ENCODE results near the gene PAK1IP1. TPM values are rescaled to one million over a fixed set of nuclear protein-coding genes. Genes with fewer than 3 reads are reported as not detected.

The PAK1IP1 gene
- total RNA-seq, 1 donor from 2014 or later: 21.9 TPM

DNA sequence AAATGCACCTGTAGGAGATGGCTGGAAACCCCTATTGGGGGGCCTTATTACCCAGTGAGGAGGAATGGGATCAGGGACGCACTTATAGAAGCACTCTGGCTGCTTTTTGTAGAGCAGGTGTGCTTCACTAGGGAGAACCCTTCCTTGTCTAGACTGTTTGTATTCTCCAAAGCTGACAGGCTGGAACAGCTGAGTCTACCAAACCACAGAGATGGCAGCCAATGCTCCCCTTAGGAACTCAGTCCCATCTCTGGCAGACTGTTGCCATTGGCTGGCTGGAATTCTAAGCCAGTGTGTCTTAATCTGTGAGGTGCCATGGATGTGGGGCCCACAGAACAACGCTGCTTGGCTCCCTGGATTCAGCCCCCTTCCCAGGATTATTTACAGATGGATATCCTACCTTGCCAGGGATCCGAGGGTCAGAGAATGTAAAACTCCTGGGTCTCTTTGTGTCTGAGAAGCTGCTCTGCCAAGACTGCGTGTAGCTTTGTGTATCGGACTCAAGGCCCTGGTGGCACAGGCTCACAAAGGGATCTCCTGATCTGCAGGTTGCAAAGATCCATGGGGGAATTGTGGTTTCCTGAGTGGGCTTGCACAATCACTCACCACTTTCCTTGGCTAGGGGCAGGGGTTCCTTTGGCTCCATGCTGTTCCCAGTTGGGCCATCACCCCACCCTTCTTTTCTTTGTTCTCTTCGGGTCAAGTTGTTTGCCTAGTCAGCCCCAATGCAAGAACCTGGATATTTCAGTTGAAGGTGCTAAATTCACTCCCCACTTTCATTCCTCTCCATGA, 26.4 kb upstream of the PAK1IP1 start:
- Histone ChIP-seq H3K36me3 (ENCODE audit: insufficient read depth, low read length) (no peaks in the 10 kb centered on the region), H3K4me1 (ENCODE audit: insufficient read depth, low read length) (no peaks in the 10 kb centered on the region), H3K9ac (ENCODE audit: low read length) (no peak overlapping the region), H3K27ac (ENCODE audit: low read depth, low read length) (no peak overlapping the region), H3K4me2 (ENCODE audit: low read length) (no peak overlapping the region), H3K27me3 (ENCODE audit: insufficient read depth, low read length) (no peaks in the 10 kb centered on the region), H2AFZ (ENCODE audit: low read depth, low read length) (no peak overlapping the region), H3K79me2 (ENCODE audit: insufficient read depth, low read length) (no peaks in the 10 kb centered on the region), H3K4me3 (ENCODE audit: insufficient read depth, low read depth, low read length) (no peak overlapping the region), H3K9me3 (ENCODE audit: insufficient read depth, low read depth, low read length) (no peaks in the 10 kb centered on the region), H4K20me1 (ENCODE audit: insufficient read depth, low read length) (no peaks in the 10 kb centered on the region)
- H3K27me3 Mint-ChIP-seq (ENCODE audit: low read depth, unreplicated experiment): peaks cover 2% of the 10 kb centered on the region
- DNase-seq (ENCODE audit: low read depth) (no peak), FAIRE-seq (no peak)
- H3K9me3 Mint-ChIP-seq (ENCODE audit: unreplicated experiment): peaks cover 4% of the 10 kb centered on the region
- H3K36me3 Mint-ChIP-seq (ENCODE audit: low read depth, unreplicated experiment): no peaks in the 10 kb centered on the region
- no peak for TF ChIP-seq EZH2 (IDR thresholded peaks at IDR 0.05; ENCODE audit: insufficient read depth, low read length)
- TF ChIP-seq, protein P1, sequence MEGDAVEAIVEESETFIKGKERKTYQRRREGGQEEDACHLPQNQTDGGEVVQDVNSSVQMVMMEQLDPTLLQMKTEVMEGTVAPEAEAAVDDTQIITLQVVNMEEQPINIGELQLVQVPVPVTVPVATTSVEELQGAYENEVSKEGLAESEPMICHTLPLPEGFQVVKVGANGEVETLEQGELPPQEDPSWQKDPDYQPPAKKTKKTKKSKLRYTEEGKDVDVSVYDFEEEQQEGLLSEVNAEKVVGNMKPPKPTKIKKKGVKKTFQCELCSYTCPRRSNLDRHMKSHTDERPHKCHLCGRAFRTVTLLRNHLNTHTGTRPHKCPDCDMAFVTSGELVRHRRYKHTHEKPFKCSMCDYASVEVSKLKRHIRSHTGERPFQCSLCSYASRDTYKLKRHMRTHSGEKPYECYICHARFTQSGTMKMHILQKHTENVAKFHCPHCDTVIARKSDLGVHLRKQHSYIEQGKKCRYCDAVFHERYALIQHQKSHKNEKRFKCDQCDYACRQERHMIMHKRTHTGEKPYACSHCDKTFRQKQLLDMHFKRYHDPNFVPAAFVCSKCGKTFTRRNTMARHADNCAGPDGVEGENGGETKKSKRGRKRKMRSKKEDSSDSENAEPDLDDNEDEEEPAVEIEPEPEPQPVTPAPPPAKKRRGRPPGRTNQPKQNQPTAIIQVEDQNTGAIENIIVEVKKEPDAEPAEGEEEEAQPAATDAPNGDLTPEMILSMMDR (IDR thresholded peaks at IDR 0.05; ENCODE audit: insufficient read depth, low read depth, low read length): no peak
- no peak overlapping the region for H3K27ac Mint-ChIP-seq (ENCODE audit: unreplicated experiment)
- no peaks in the 10 kb centered on the region for H3K4me1 Mint-ChIP-seq (ENCODE audit: low read depth, unreplicated experiment)
- H3K4me3 Mint-ChIP-seq (ENCODE audit: unreplicated experiment): no peak overlapping the region

DNA sequence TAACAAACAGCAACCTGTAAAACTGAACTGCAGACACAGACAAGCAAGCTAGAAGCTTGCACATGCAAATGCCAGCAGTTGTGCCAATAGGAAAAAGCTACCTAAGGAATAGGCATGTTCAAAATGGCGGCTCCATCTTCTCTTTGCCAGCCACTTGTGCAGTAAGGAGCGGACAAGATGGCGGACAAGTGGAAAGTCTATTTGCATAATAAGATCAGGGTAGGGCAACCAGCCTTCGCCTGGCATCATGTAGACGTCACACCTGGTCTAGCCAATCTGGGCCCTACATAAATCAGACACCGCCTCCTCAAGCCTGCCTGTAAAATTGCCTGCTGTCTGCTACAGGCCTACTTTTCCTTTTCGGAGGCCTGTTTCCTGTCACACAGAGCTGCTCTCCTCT, 18.4 kb upstream of the PAK1IP1 start:
- Histone ChIP-seq H3K36me3 (ENCODE audit: insufficient read depth, low read length) (no peaks in the 10 kb centered on the region), H3K79me2 (ENCODE audit: insufficient read depth, low read length) (no peaks in the 10 kb centered on the region), H2AFZ (ENCODE audit: low read depth, low read length) (no peak overlapping the region), H4K20me1 (ENCODE audit: insufficient read depth, low read length) (no peaks in the 10 kb centered on the region), H3K4me3 (ENCODE audit: insufficient read depth, low read depth, low read length) (no peak overlapping the region), H3K27me3 (ENCODE audit: insufficient read depth, low read length) (no peaks in the 10 kb centered on the region), H3K4me2 (ENCODE audit: low read length) (no peak overlapping the region), H3K4me1 (ENCODE audit: insufficient read depth, low read length) (no peaks in the 10 kb centered on the region), H3K9ac (ENCODE audit: low read length) (no peak overlapping the region), H3K27ac (ENCODE audit: low read depth, low read length) (no peak overlapping the region), H3K9me3 (ENCODE audit: insufficient read depth, low read depth, low read length) (no peaks in the 10 kb centered on the region)
- no peak for DNase-seq (ENCODE audit: low read depth)
- FAIRE-seq: no peak
- H3K36me3 Mint-ChIP-seq (ENCODE audit: low read depth, unreplicated experiment): no peaks in the 10 kb centered on the region
- peaks cover 2% of the 10 kb centered on the region for H3K9me3 Mint-ChIP-seq (ENCODE audit: unreplicated experiment)
- no peak for TF ChIP-seq EZH2 (IDR thresholded peaks at IDR 0.05; ENCODE audit: insufficient read depth, low read length)
- TF ChIP-seq, protein P1 (IDR thresholded peaks at IDR 0.05; ENCODE audit: insufficient read depth, low read depth, low read length): no peak
- no peak overlapping the region for H3K4me3 Mint-ChIP-seq (ENCODE audit: unreplicated experiment)
- no peaks in the 10 kb centered on the region for H3K4me1 Mint-ChIP-seq (ENCODE audit: low read depth, unreplicated experiment)
- no peak overlapping the region for H3K27ac Mint-ChIP-seq (ENCODE audit: unreplicated experiment)
- no peaks in the 10 kb centered on the region for H3K27me3 Mint-ChIP-seq (ENCODE audit: low read depth, unreplicated experiment)

DNA sequence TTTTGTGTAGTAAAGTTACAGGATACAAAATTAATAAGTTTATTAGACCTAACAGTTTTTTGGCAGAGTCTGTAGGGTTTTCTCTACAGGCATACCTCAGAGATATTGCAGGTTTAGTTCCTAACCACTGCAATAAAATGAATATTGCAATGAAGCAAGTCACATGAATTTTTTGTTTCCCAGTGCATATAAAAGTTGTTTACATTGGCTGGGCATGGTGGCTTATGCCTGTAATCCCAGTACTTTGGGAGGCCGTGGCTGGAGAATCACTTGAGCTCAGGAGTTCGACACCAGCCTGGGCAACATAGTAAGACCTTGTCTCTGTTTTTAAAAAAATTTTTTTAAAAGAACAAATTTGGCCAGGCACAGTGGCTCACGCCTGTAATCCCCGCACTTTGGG, 16.3 kb upstream of the PAK1IP1 start:
- Histone ChIP-seq H3K27ac (ENCODE audit: low read depth, low read length) (no peak overlapping the region), H2AFZ (ENCODE audit: low read depth, low read length) (no peak overlapping the region), H3K79me2 (ENCODE audit: insufficient read depth, low read length) (no peaks in the 10 kb centered on the region), H3K4me1 (ENCODE audit: insufficient read depth, low read length) (no peaks in the 10 kb centered on the region), H3K9ac (ENCODE audit: low read length) (no peak overlapping the region), H3K36me3 (ENCODE audit: insufficient read depth, low read length) (no peaks in the 10 kb centered on the region), H3K9me3 (ENCODE audit: insufficient read depth, low read depth, low read length) (no peaks in the 10 kb centered on the region), H3K4me2 (ENCODE audit: low read length) (no peak overlapping the region), H3K4me3 (ENCODE audit: insufficient read depth, low read depth, low read length) (no peak overlapping the region), H3K27me3 (ENCODE audit: insufficient read depth, low read length) (no peaks in the 10 kb centered on the region), H4K20me1 (ENCODE audit: insufficient read depth, low read length) (no peaks in the 10 kb centered on the region)
- H3K27me3 Mint-ChIP-seq (ENCODE audit: low read depth, unreplicated experiment): no peaks in the 10 kb centered on the region
- no peak for TF ChIP-seq EZH2 (IDR thresholded peaks at IDR 0.05; ENCODE audit: insufficient read depth, low read length)
- TF ChIP-seq, protein P1 (IDR thresholded peaks at IDR 0.05; ENCODE audit: insufficient read depth, low read depth, low read length): no peak
- FAIRE-seq: no peak
- H3K27ac Mint-ChIP-seq (ENCODE audit: unreplicated experiment): no peak overlapping the region
- H3K9me3 Mint-ChIP-seq (ENCODE audit: unreplicated experiment): no peaks in the 10 kb centered on the region
- no peak for DNase-seq (ENCODE audit: low read depth)
- no peaks in the 10 kb centered on the region for H3K4me1 Mint-ChIP-seq (ENCODE audit: low read depth, unreplicated experiment)
- no peak overlapping the region for H3K4me3 Mint-ChIP-seq (ENCODE audit: unreplicated experiment)
- H3K36me3 Mint-ChIP-seq (ENCODE audit: low read depth, unreplicated experiment): no peaks in the 10 kb centered on the region
